Mammary epithelial cell (primary cell): ENCODE results near the gene ARHGAP30.
"Not testable (repeated sequence)": the region's sequence is repeated elsewhere in the genome, so short reads cannot be mapped to it uniquely, and the experiment has no call there.

ENCODE experiments used
- EZH2 ChIP-seq: IDR thresholded peaks from 2 replicates; pipeline ENCODE4 v1.6.1; 2012; ENCODE audit warnings: low read length, inconsistent platforms, borderline replicate concordance
- TF ChIP-seq, protein P1 (sequence below), 2 donors: IDR thresholded peaks in 1 of 2; conservative IDR thresholded peaks in 1 of 2; 2 replicates each; pipeline ENCODE4 v1.5.1; 2011 to 2012; ENCODE audit warnings: inconsistent platforms in 2 of 2, low read length in 2 of 2, mild to moderate bottlenecking in 2 of 2, control low read depth in 1 of 2, low read depth in 1 of 2; ENCODE audit not compliant: insufficient read depth in 1 of 2; ENCODE audit errors: extremely low read depth in 1 of 2

DNA sequence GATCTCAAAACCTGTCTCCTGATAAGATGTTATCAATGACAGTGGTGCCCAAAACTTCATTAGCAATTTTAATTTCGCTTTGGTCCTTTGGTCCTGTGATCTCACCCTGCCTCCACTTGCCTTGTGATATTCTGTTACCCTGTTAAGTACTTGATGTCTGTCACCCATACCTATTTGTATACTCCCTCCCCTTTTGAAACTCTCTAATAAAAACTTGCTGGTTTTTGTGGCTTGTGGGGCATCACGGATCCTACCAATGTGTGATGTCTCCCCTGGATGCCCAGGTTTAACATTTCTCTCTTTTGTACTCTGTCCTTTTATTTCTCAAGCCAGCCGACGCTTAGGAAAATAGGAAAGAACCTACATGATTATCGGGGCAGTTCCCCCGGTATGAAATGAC lies 5.8 kb downstream of the ARHGAP30 start:
- TF ChIP-seq, protein P1, sequence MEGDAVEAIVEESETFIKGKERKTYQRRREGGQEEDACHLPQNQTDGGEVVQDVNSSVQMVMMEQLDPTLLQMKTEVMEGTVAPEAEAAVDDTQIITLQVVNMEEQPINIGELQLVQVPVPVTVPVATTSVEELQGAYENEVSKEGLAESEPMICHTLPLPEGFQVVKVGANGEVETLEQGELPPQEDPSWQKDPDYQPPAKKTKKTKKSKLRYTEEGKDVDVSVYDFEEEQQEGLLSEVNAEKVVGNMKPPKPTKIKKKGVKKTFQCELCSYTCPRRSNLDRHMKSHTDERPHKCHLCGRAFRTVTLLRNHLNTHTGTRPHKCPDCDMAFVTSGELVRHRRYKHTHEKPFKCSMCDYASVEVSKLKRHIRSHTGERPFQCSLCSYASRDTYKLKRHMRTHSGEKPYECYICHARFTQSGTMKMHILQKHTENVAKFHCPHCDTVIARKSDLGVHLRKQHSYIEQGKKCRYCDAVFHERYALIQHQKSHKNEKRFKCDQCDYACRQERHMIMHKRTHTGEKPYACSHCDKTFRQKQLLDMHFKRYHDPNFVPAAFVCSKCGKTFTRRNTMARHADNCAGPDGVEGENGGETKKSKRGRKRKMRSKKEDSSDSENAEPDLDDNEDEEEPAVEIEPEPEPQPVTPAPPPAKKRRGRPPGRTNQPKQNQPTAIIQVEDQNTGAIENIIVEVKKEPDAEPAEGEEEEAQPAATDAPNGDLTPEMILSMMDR (conservative IDR thresholded peaks at IDR 0.05 in 1 of 2, IDR thresholded peaks at IDR 0.05 in 1 of 2; ENCODE audit: extremely low read depth in 1 of 2, insufficient read depth in 1 of 2, low read depth in 1 of 2, low read length in 2 of 2): not testable (repeated sequence)
- TF ChIP-seq EZH2: not testable (repeated sequence)
